Stimulated activated CD4-positive, alpha-beta T cell treated with anti-CD3 and anti-CD28 coated beads, Interleukin-15, amount 100 ng/mL, for 1 hour (primary cell): ENCODE data around the gene RPS6KA4.

Experiments used
- DNase-seq, 2 donors: peaks; one replicate each; pipeline ENCODE4 v3.0.0-alpha.2; 2020; ENCODE audit warnings: low read depth in 1 of 2, low spot score in 1 of 2

Gene RPS6KA4

GRCh38 chr11:64344787-64345186 lies 14.2 kb upstream of the RPS6KA4 start:
- DNase-seq = no peak

GRCh38 chr11:64347193-64347867 lies 11.6 kb upstream of the RPS6KA4 start:
- DNase-seq = no peak

- DNase-seq = no peak
Measured at GRCh38 chr11:64348383-64349024, 10.5 kb upstream of the RPS6KA4 start.

GRCh38 chr11:64349025-64349387 lies 10.0 kb upstream of the RPS6KA4 start:
- no peak for DNase-seq

DNA sequence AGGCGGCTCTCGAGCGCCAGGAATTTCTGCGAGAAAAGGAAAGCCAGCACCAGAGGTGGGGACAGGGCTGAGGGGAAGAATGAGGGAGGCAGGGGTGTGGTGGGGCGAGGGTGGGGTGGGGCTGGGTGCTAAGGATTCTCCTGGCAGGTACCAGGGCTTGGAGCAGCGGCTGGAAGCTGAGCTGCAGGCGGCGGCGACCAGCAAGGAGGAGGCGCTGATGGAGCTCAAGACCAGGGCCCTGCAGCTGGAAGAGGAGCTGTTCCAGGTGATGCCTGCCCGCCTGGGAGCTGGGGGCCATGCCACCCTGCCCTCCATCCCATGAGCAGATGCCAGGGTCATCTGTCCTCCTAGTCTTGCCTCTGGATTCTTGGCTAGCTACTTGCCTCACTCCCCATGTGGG lies 9.6 kb upstream of the RPS6KA4 start:
- no peak for DNase-seq

DNA sequence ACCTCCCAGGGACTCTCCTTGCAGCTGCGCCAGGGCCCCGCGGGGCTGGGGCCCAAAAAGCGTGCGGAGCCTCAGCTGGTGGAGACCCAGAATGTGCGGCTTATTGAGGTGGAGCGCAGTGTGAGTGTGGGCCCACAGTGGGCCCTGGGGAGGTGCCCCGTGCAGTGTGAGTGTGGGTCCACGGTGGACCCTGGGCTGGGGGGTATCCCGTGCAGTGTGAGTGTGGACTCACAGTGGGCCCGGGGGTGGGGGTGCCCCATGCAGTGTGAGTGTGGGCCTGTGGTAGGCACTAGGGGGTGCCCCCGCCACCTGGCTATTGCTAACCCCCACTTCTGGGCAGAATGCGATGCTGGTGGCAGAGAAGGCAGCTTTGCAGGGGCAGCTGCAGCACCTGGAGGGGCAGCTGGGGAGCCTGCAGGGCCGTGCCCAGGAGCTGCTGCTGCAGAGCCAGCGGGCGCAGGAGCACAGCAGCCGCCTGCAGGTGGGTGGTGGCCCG lies 7.8 kb upstream of the RPS6KA4 start:
- DNase-seq = no peak

GRCh38 chr11:64352099-64352994 lies 6.6 kb upstream of the RPS6KA4 start:
- no peak for DNase-seq

DNA sequence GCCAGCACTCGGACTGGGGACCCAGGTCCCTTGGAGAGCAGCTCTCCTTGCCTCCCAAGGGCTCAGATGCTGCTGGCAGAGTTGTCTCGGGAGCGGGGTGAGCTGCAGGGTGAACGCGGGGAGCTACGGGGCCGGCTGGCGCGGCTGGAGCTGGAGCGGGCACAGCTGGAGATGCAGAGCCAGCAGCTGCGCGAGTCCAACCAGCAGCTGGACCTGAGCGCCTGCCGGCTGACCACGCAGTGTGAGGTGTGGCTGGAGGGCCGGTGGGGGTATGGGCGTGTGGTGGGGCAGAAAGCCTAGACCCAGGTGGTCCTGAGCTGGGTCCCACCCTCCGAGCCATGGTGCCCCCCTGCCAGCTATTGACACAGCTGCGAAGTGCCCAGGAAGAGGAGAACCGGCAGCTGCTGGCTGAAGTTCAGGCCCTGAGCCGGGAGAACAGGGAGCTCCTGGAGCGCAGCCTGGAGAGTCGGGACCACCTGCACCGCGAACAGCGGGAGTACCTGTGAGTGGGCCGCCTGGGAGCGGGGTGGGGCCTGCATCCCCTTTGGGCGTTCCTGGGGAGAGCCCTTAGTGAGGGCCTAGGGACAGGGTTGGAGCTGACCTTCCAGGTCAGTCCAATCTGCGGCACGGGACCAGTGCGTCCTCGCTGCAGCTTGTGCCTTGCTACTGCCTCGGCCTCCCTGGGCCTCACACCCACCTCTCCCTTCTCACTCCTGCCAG lies 5.8 kb upstream of the RPS6KA4 start:
- no peak for DNase-seq

- no peak for DNase-seq
Measured at GRCh38 chr11:64353715-64354506, 5.1 kb upstream of the RPS6KA4 start.

GRCh38 chr11:64355078-64355940 lies 3.7 kb upstream of the RPS6KA4 start:
- no peak for DNase-seq

GRCh38 chr11:64356498-64357411 lies 2.2 kb upstream of the RPS6KA4 start:
- no peak for DNase-seq

- DNase-seq = no peak
Measured at GRCh38 chr11:64357446-64357845, 1.5 kb upstream of the RPS6KA4 start.

- DNase-seq = no peak
Measured at GRCh38 chr11:64357904-64358535, 942 bp upstream of the RPS6KA4 start.

DNA sequence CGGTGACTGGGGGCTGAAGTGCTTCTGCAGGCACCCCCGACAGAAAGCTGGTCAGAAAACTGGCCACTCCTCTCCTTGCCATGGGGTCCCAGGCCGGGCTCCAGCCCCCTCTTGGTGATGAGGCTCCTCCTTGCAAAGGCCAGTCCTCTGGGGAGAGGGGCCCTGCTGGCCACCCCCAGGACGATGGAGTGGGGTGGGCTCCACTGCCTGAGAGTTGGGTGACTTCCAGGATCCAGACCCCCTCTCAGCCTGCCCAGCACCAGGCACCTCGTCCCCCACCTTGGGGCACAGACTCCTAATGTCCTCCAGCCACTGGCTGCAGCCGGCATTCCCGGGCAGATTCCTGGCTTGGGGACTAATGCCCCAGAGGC lies 441 bp upstream of the RPS6KA4 start:
- no peak for DNase-seq

DNA sequence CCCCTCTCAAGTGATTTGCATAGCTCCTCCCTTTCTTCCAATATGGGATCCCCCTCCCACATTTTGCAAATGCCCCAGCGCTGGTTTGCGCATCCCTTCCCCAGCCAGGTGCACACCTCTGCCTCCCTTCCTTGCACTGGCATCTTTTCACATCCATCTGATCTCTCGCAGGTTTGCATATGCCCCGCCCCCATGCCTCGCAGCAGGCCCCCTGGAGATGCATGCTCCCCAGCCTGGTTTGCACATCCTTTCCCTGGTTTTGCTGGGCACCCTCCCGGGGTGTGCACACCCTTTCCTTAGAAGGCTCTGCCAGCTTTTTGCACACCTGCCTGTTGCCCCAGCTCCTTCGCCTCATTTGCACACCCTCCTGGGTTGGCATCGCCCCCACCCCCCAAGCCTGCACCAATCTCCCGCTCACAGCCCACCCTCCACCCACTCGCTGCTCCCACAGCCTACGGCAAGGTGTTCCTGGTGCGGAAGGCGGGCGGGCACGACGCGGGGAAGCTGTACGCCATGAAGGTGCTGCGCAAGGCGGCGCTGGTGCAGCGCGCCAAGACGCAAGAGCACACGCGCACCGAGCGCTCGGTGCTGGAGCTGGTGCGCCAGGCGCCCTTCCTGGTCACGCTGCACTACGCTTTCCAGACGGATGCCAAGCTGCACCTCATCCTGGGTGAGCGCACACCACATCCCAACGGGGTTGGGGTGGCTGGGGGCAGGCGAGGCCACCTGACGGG lies 917 bp downstream of the RPS6KA4 start:
- DNase-seq = no peak

DNA sequence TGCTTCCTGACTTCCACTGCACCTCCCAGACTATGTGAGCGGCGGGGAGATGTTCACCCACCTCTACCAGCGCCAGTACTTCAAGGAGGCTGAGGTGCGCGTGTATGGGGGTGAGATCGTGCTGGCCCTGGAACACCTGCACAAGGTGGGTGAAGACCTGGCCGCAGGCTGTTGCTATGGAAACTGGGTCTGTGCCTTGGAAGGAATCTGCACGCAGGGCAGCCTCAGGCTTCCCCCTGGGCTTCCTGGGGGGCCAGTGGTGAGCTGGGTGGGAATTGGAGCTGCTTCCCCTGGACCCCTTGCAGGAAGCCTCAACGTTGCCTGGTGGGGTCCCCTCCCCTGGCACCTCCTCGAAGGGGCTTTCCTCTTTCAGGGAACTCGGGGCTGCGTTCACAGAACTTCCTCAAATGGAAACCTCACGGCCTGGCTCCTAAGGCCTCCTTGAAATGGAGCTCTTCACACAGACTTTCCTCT lies 1.5 kb downstream of the RPS6KA4 start:
- no peak for DNase-seq

DNA sequence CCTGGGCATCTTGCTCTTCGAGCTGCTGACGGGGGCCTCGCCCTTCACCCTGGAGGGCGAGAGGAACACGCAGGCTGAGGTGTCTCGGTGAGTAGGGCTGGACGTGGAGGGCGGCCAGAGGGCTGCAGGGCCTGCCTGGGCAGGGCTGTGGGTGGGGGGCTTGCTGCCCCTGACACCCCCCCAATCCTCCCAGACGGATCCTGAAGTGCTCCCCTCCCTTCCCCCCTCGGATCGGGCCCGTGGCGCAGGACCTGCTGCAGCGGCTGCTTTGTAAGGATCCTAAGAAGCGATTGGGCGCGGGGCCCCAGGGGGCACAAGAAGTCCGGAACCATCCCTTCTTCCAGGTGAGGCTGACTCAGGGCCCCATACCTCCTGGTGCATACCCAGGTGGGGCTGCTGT lies 2.7 kb downstream of the RPS6KA4 start:
- no peak for DNase-seq
